Measurements from ENCODE around the gene NOVA2. TPM values are rescaled to one million over a fixed set of nuclear protein-coding genes. Genes with fewer than 3 reads are reported as not detected.
A peak's percentile ranks its signal among the peaks of the same experiment; 100 is the strongest.

NOVA2 gene
- total and polyA plus RNA-seq, 9 of the 15 experiments (the other 6 are each of a cell fraction or from before 2014, with no cell fraction given), result not detected

- TF ChIP-seq PHF21A (IDR thresholded peaks at IDR 0.05; ENCODE audit: borderline replicate concordance, low read depth) (no peak), ATF1 (CRISPR knock-in tag; IDR thresholded peaks at IDR 0.05) (no peak), ATF1 (tag; IDR thresholded peaks at IDR 0.05) (peak; percentile 90), BRF1 (IDR thresholded peaks at IDR 0.05; ENCODE audit: borderline replicate concordance, extremely low read depth, insufficient read length) (no peak), KDM2B (CRISPR knock-in tag; IDR thresholded peaks at IDR 0.05) (no peak), CCAR2 (IDR thresholded peaks at IDR 0.05; ENCODE audit: low read depth, low read length) (no peak), CSDE1 (IDR thresholded peaks at IDR 0.05) (no peak), POLR2G (IDR thresholded peaks at IDR 0.05; ENCODE audit: low read depth, low read length) (peak; percentile 93), GTF2E2 (tag; IDR thresholded peaks at IDR 0.05) (no peak), NCOA6 (IDR thresholded peaks at IDR 0.05) (no peak), SIRT6 (IDR thresholded peaks at IDR 0.05; ENCODE audit: low read depth, low read length) (no peak), WHSC1 (IDR thresholded peaks at IDR 0.05; ENCODE audit: low read length) (no peak), FOXK1 (CRISPR knock-in tag; IDR thresholded peaks at IDR 0.05; ENCODE audit: borderline replicate concordance) (no peak), RBM25 (IDR thresholded peaks at IDR 0.05; ENCODE audit: low read depth, low read length, severe bottlenecking) (peak; percentile 81), ZNF12 (CRISPR knock-in tag; IDR thresholded peaks at IDR 0.05) (no peak), KLF10 (CRISPR knock-in tag; IDR thresholded peaks at IDR 0.05) (no peak), SMAD1 (IDR thresholded peaks at IDR 0.05; ENCODE audit: low read depth, low read length, partially characterized antibody) (no peak), RHOXF2B (CRISPR knock-in tag; conservative IDR thresholded peaks at IDR 0.05) (no peak), CHD2 (IDR thresholded peaks at IDR 0.05; ENCODE audit: low read depth, low read length) (peak; percentile 80), MGA (IDR thresholded peaks at IDR 0.05) (peak; percentile 96), ARNT (IDR thresholded peaks at IDR 0.05) (peak in 1 of 2 experiments; percentile 39; a peak in 1 of 4 replicates)
Measured at GRCh38 chr19:45927565-45928261, 46.0 kb downstream of the NOVA2 start (continued).
